T-helper 17 cell (primary cell): ENCODE data around the gene ADCY4. TPM values are rescaled to one million over a fixed set of nuclear protein-coding genes. Genes with fewer than 3 reads are reported as not detected.

Experiments used
- ATAC-seq: fragments of 150-1000 bp; cut with Tn5 transposase; 2 replicates; pipeline ENCODE4 v1.10.0; 2021; ENCODE audit warnings: mild to moderate bottlenecking, moderate library complexity
- DNase-seq, 3 donors: peaks; one replicate each; pipeline versions ENCODE4 v3.0.0 to v3.0.0-alpha.2; 2020 to 2021
- H3K9me3 ChIP-seq: one replicate; pipeline ENCODE4 v1.7.0; 2013; ENCODE audit warnings: low read length, mild to moderate bottlenecking; ENCODE audit not compliant: control insufficient read depth, poor library complexity, severe bottlenecking
- H3K27ac Mint-ChIP-seq: one replicate; pipeline ENCODE4 v1.8.0; 2022; ENCODE audit warnings: mild to moderate bottlenecking, moderate library complexity, mixed read lengths
- H3K27me3 Mint-ChIP-seq: one replicate; pipeline ENCODE4 v1.8.0; 2022; ENCODE audit warnings: mixed read lengths
- H3K36me3 Mint-ChIP-seq: one replicate; pipeline ENCODE4 v1.8.0; 2022; ENCODE audit warnings: low read depth, mixed read lengths
- H3K4me1 Mint-ChIP-seq: one replicate; pipeline ENCODE4 v1.8.0; 2022; ENCODE audit warnings: mild to moderate bottlenecking, mixed read lengths
- H3K4me3 Mint-ChIP-seq: one replicate; pipeline ENCODE4 v1.8.0; 2022; ENCODE audit warnings: mild to moderate bottlenecking, moderate library complexity, mixed read lengths
- total RNA-seq, 4 donors: library from RNA in 2 of 4; stranded (reverse) in 2 of 4; gene quantifications; one replicate each; pipeline ENCODE4 v1.2.3 and lab custom pipeline; 2022 to 2026

Gene ADCY4
- total RNA-seq = 1 to 10 TPM; 5.4 to 7.9 TPM
- total RNA-seq (lab: John Stamatoyannopoulos, UW) = 5.9 to 7.8 reads per million in 2 donors

- DNase-seq (no peak), ATAC-seq (no peak)
- Mint-ChIP-seq H3K4me3 (peak within 1 kb of the TSS; percentile 67), H3K27me3 (peaks cover 26% of the 10 kb centered on the region), H3K4me1 (peaks cover 45% of the 10 kb centered on the region), H3K36me3 (peaks cover 5% of the 10 kb centered on the region), H3K27ac (no peak within 1 kb of the TSS)
- no peaks in the 10 kb centered on the region for H3K9me3 ChIP-seq
Measured at GRCh38 chr14:24334431-24335291, at the start of gene ADCY4. Gene ADCY4, minus strand, starts transcription at chr14:24335071. Its CDS starts 419 bp downstream, at chr14:24334652.

GRCh38 chr14:24384169-24384568, 49.3 kb upstream of the ADCY4 start:
- H3K36me3 Mint-ChIP-seq = peaks cover 7% of the 10 kb centered on the region
- DNase-seq (no peak), ATAC-seq (no peak)
- H3K27ac Mint-ChIP-seq = no peak overlapping the region
- no peak overlapping the region for H3K4me3 Mint-ChIP-seq
- H3K27me3 Mint-ChIP-seq = peaks cover 36% of the 10 kb centered on the region
- H3K4me1 Mint-ChIP-seq = peaks cover 2% of the 10 kb centered on the region
- no peaks in the 10 kb centered on the region for H3K9me3 ChIP-seq

DNA sequence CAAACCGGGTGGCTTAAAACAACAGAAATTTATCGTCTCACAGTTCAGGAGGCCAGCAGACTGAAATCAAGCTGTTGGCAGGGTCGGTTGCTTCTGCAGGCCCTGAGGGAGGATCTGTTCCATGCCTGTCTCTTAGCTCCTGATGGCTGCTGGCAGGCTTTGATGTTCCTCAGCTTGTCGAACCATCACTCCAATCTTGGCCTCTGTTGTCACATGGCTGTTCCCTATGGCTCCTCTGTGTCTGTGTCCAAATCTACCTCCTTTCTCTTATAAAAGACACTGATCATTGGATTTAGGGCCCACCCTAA, 47.1 kb upstream of the ADCY4 start:
- no peak for ATAC-seq
- Mint-ChIP-seq H3K27me3 (peaks cover 33% of the 10 kb centered on the region), H3K27ac (no peak overlapping the region), H3K4me3 (no peak overlapping the region), H3K4me1 (peaks cover 2% of the 10 kb centered on the region), H3K36me3 (peaks cover 7% of the 10 kb centered on the region)
- DNase-seq = no peak
- no peaks in the 10 kb centered on the region for H3K9me3 ChIP-seq

DNA sequence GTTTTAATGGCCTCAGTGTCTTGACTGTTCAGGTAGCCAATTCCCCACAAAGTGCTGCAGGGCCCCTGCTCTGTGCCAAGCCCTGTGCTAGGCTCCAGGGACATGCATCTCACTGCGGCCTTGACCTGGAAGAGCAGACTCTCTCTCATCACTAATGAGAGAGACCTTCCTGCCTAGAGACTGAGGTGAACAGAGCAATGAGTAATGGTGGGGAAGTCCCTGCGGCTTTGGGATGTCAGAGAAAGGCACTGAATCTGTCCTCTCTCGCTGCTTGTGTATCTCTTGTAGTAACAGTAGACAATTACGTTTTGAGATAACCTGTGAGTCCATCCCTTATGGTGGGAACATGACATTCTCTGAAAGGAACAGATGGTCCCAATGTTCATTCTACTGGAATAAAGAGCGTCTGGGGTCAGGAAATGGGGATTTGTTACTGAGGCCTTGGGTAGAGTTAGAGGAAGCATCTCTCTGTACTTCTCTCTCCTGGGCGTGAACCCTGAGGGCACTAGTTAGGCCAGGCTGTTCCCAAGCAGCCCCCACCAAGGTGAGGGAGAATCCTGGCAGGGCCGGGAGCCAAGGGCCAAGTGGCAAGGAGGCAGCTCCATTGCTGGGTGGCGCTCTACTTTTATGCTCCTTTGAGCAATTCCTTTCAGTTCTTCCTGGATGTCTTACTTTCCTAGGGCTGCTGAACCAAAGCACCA, 46.6 kb upstream of the ADCY4 start:
- Mint-ChIP-seq H3K36me3 (peaks cover 7% of the 10 kb centered on the region), H3K4me3 (no peak overlapping the region), H3K27ac (no peak overlapping the region), H3K27me3 (peaks cover 28% of the 10 kb centered on the region), H3K4me1 (peaks cover 2% of the 10 kb centered on the region)
- ATAC-seq = peak; percentile 66
- DNase-seq = no peak
- no peaks in the 10 kb centered on the region for H3K9me3 ChIP-seq

- H3K4me1 Mint-ChIP-seq = peaks cover 2% of the 10 kb centered on the region
- H3K4me3 Mint-ChIP-seq = no peak overlapping the region
- H3K36me3 Mint-ChIP-seq = peaks cover 7% of the 10 kb centered on the region
- DNase-seq = no peak
- peaks cover 35% of the 10 kb centered on the region for H3K27me3 Mint-ChIP-seq
- peak overlapping the region; percentile 79 for H3K27ac Mint-ChIP-seq
- H3K9me3 ChIP-seq = no peaks in the 10 kb centered on the region
- no peak for ATAC-seq
Measured at GRCh38 chr14:24379907-24380730, 45.2 kb upstream of the ADCY4 start.

GRCh38 chr14:24378981-24379906, 44.4 kb upstream of the ADCY4 start:
- H3K4me3 Mint-ChIP-seq = no peak overlapping the region
- ATAC-seq (no peak), DNase-seq (no peak)
- H3K27me3 Mint-ChIP-seq = peaks cover 35% of the 10 kb centered on the region
- no peaks in the 10 kb centered on the region for H3K9me3 ChIP-seq
- H3K4me1 Mint-ChIP-seq = peaks cover 2% of the 10 kb centered on the region
- peaks cover 6% of the 10 kb centered on the region for H3K36me3 Mint-ChIP-seq
- peak overlapping the region; percentile 79 for H3K27ac Mint-ChIP-seq

GRCh38 chr14:24378327-24378726, 43.5 kb upstream of the ADCY4 start:
- ATAC-seq = no peak
- Mint-ChIP-seq H3K36me3 (peaks cover 2% of the 10 kb centered on the region), H3K4me1 (no peaks in the 10 kb centered on the region), H3K4me3 (no peak overlapping the region), H3K27ac (no peak overlapping the region), H3K27me3 (peaks cover 30% of the 10 kb centered on the region)
- H3K9me3 ChIP-seq = no peaks in the 10 kb centered on the region
- no peak for DNase-seq

- no peak for ATAC-seq
- no peaks in the 10 kb centered on the region for H3K9me3 ChIP-seq
- Mint-ChIP-seq H3K27me3 (peaks cover 33% of the 10 kb centered on the region), H3K27ac (no peak overlapping the region), H3K4me3 (no peak overlapping the region), H3K36me3 (peaks cover 2% of the 10 kb centered on the region), H3K4me1 (no peaks in the 10 kb centered on the region)
- DNase-seq = no peak
Measured at GRCh38 chr14:24377657-24378056, 42.8 kb upstream of the ADCY4 start.

GRCh38 chr14:24377126-24377525, 42.3 kb upstream of the ADCY4 start:
- H3K4me1 Mint-ChIP-seq = no peaks in the 10 kb centered on the region
- H3K27ac Mint-ChIP-seq = no peak overlapping the region
- no peak for DNase-seq
- H3K9me3 ChIP-seq = no peaks in the 10 kb centered on the region
- no peak for ATAC-seq
- no peak overlapping the region for H3K4me3 Mint-ChIP-seq
- peaks cover 2% of the 10 kb centered on the region for H3K36me3 Mint-ChIP-seq
- peaks cover 38% of the 10 kb centered on the region for H3K27me3 Mint-ChIP-seq

DNA sequence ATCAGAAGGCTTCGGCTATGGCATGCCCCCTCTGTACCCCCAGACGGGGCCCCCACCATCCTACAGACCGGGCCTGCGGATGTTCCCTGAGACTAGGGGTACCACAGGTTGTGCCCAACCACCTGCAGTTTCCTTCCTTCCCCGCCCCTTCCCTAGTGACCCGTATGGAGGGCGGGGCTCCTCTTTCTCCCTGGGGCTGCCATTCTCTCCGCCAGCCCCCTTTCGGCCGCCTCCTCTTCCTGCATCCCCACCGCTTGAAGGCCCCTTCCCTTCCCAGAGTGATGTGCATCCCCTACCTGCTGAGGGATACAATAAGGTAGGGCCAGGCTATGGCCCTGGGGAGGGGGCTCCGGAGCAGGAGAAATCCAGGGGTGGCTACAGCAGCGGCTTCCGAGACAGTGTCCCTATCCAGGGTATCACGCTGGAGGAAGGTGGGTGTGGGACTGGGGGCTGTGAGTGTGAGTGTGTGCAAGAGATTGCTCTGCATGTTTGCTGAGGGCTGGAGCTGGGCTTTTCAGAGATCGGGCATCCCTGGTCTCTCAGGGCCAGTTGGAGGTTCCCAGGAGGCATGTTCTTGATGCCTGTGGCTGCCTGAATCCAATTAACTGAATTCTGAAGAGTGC, 41.7 kb upstream of the ADCY4 start:
- no peak for ATAC-seq
- Mint-ChIP-seq H3K36me3 (peaks cover 2% of the 10 kb centered on the region), H3K27ac (no peak overlapping the region), H3K4me3 (no peak overlapping the region), H3K4me1 (no peaks in the 10 kb centered on the region), H3K27me3 (peaks cover 37% of the 10 kb centered on the region)
- no peaks in the 10 kb centered on the region for H3K9me3 ChIP-seq
- DNase-seq = no peak

DNA sequence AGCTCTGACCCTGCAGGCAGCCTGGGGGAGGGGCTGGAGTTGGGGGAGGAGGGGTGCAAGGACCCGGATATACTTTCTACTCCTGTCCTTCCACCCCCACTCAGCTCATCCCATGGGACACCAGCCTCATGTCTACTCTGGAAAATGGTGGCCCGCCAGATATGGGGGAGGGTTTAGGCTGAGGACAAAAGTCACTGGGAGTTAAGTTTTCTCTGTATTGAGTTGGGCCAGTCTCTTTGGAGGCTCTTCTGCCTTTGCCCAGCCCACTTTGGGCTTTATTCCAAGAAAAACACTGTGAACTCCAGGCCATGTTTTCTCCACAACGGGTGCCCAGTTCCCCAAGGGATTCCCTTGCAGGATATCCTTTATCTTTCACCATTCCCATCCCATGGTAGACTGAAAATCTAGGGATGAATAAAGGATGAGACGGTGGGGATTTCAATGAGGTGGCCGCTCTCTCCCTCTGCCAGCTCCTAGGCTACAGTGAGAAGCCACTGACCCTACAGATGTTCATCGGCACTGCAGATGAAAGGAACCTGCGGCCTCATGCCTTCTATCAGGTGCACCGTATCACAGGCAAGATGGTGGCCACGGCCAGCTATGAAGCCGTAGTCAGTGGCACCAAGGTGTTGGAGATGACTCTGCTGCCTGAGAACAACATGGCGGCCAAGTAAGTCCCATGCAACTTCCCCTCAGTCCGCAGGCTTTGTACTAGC, 38.0 kb upstream of the ADCY4 start:
- Mint-ChIP-seq H3K36me3 (no peaks in the 10 kb centered on the region), H3K4me3 (no peak overlapping the region)
- ATAC-seq = no peak

More for the DNA sequence above, 38.0 kb upstream of the ADCY4 start:
- Mint-ChIP-seq H3K4me1 (peaks cover 4% of the 10 kb centered on the region), H3K27me3 (peaks cover 31% of the 10 kb centered on the region), H3K27ac (no peak overlapping the region)
- H3K9me3 ChIP-seq = no peaks in the 10 kb centered on the region
- no peak for DNase-seq
